GM18873 (cell line): Measurements from ENCODE around the gene JAKMIP1.
"Not testable (repeated sequence)": the region's sequence is repeated elsewhere in the genome, so short reads cannot be mapped to it uniquely, and the experiment has no call there.

Experiments used
- ATAC-seq: cut with Tn5 transposase; IDR thresholded peaks from one replicate; pipeline ENCODE4 v1.9.1; 2021; ENCODE audit warnings: mild to moderate bottlenecking, moderate library complexity, moderate number of reproducible peaks; ENCODE audit not compliant: unreplicated experiment, low FRiP score

Gene JAKMIP1

DNA sequence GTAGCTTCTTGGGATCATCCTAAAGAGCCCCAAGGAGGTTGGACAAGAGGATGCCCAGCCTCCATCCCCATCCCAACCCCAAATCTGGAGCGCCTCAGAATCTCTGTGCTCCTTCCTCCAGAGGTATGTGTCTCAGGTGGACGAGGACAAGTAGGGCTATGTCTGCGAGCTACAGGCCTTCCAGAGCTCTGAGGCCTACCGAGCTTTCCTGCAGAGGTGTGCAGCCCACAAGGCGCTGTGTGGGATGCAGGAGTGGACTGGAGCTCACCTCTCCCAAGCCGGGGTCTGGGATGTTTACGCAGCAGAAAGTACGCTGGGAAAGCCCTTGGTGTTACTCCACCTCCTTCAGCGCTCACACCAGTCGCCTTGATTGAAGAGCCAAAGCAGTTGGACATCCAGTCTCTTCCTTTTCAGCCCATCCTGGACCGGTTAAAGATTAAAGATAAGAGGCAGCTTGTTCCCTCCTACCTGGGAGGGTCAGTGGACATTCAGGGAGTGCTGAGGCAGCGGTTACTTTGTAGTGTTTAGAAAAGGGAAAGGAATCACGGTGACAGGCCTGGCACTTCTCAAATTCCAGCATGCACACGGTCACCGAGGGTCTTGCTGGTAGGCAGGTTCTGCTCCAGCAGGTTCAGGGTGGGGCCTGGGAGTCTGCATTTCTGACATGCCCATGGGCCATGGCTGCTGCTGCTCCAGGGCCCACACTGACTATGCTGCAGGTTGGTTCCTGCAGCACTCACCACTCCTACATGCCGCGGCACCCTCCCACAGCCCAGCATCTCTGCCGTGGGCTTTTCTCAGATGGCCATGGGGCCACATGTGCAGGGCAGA lies 29.5 kb upstream of the JAKMIP1 start:
- no peak for ATAC-seq

DNA sequence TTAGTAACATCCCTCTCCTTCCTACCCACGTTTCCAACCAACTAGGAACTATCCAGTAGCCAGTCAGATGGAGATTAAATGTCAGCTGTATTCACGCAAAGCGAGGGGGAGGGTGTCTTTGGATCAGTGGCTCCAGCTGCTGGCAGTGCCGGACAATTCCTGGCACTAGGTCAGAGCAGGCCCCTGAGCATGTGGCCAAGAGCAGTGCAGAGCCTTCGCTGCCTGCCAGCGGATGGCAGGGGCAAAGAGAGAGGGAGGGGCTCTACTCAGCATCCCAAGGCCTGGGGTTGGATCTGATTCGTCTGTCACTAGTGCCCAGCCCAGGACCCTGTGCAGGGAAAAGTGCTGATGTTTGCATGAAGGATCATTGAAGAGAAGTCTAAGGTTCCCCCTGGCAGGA lies 28.7 kb upstream of the JAKMIP1 start:
- ATAC-seq: no peak

DNA sequence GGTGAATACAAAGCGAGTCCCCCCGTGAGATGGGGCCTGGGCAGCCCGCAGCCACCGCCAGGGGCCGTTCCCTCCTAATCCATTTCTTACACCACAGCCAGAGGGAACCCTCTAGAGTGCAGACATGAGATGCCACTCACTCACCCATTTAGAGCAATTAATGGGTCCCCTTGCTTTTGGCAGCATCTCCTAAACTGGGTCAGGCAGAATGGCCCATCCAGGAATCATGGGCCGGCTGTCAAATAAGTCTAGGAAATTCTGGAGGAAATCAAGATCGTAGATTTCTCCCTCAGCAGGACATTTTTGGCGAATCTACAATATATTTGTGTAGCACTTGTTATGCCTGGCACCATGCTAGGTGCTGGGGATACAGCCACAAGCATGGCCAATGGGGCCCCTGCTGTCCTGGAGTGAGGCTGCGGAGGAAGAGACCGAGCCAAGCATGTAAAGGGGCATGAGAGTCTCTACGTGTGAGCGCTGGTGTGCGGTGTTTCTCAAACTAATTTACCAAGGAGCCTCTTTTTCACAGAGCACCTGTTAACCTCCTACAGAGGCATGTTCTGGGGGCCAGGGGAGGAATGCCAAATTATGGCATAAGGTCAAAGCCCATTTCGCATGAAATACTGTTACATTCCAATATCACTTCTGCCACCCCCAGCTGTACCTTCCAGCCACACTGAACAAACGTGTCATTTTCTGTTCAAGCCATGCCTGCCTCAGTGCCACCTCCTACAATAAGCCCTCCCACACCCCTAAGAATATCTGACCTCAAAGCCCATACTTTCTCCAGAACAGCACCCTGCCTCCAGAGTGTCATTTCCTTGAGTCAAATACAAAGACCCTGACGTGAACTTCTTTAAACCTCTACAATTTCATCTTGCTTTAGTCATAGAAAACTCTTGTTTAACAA lies 28.1 kb upstream of the JAKMIP1 start:
- ATAC-seq: no peak

DNA sequence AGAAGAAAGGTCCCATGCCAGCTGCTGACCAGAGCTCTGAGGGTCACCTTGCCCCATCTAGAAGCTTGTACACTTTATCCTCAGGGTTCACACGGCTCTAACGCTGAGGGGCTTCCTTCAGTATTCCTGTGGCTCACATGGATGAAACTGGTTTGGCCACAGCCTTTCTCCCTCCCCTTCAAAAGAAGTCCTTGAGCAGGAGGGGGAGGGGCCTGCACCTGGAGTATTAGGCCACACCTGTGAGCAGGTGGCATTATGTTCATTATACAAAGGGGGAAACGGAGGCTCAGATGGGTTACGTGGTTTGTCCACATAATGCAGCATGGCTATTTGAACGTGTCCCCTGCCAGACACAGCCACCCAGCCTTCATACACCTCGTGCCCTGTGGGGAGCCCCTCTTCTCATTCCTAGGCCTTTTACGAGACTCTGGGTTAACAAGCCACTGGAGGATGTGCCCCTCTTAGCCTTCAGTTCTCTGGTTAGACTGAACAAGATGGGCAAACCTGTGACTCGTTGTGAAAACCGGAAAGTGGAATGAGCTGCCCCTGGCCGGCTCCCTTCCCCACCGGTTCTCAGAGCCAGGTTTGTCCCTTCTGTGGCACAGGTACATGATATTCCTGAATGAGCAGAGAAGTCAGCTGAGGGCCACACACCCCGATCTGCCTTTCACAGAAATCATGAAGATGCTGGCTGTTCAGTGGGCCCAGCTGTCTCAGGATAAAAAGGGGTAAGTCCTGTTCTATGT lies 27.2 kb upstream of the JAKMIP1 start:
- no peak for ATAC-seq

DNA sequence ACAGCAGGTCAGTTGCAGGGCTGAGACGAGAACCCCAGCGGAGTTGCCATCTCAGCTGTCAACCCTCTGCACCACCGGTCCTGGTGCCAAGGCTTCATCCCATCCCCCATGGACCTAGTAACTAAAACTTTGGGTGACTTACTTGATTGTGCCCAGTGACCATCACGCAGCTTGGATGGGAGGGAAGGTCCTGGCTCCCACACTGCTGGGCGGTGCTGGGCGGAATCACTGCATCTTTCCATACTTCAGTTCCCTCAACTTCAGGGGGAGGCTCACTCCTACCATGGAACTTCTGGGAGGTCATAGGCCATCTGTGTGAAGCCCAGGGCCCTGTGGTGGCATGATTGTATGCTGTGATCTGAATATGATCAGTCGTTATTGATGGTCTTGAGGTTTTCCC lies 26.2 kb upstream of the JAKMIP1 start:
- ATAC-seq: no peak

DNA sequence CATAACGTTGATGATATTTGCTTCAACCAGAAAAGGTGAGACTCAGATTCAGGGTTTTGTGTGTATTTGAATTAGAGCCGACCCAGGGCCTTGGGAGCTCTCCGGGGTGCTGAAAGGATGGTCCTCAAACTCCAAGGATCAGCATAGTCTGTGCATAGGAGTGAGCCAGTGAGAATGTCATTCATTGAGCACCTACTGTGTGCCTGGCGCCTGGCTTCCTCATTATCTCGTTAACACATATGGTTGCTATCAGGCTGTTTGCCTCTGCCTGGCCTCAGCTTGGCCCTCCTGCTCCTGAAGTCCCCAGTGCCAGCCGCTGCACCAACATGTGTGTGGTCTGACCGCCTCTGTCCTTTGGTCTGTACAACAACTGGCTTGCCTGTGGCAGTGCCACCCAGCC lies 25.1 kb upstream of the JAKMIP1 start:
- ATAC-seq: no peak

DNA sequence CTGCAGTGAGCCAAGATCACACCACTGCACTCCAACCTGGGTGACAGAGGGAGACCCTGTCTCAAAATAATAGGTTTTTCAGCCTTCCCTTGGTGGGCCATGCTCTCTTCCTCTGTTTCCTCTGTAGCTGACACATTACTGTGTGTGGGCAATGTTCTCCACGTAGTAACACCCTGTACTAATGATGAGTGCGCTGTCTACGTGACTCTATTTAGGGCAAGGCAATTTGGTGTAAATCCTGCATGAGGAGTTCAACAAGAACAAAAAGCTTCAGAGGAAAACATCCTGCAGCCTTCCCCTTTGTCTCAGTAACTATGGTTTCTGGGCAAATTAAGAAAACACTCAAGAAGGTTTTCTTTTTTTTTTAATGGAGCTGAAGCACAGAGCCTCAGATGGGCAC lies 24.4 kb upstream of the JAKMIP1 start:
- no peak for ATAC-seq

DNA sequence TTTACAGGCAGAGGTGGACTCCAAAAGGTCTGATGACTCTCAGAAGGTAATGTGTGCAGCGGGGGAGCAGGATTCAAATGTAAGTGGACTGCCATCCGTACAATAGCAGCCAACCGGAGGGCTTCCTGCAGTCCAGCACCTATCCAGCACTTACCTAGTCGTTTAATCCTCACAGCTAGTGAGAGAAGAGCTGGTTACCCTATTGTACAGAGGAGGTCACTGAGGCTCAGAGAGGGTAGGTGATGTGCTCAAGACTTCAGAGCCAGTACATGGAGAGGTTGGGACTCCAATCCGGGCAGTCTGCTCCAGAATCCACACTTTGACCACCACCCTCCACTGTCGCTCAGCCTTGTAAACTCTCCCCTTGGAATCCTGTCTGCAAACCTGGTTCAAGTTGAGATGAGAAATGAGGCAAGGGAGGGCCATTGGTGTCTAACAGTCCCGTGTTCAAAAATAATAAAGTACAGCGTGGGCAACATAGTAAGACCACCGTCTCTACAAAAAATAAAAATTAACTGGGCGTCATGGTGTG lies 22.5 kb upstream of the JAKMIP1 start:
- no peak for ATAC-seq

DNA sequence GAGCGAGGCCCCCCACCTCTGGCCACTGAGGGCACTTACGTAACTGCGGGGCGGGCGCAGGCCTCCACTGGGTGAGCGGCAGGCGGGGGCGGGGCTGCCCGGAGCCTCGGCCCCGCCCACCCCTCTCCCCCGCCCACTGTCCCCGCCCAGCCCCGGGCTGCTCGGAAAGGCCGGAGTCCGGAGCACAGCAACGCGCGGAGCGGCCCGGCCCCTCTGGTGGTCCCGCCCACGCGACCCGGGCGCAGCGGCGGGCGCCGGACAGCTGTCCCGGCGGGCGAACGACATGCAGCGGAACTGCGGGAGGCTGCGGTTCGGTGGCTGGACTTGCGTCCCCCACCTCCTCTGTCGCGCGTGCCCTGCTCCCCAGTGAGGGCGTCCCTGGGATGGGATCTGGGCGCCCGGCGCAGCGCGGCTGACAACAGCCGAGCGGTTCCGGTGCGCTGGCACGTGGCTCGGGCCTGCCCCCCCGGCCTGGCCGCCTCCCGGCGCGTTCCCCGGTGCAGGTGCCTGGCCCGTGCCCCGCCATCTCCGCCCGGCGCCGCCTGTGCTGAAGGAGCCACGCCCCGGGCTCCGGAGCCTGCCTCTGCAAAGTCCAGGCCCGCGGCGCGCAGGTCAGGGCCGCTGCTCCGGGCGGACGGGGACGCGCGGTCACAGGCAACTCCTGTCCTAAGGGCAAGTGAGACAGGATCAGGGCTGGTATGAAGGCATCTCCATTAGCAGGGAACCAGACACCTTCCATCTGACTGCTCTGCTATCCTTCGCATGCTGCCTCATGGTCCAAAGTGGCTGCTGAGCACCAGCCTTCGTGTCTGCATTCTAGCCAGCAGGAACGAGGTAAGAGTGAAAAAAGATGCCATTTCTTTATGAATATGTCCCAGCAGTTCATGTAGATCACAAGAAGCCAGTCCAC lies 21.8 kb upstream of the JAKMIP1 start:
- no peak for ATAC-seq

DNA sequence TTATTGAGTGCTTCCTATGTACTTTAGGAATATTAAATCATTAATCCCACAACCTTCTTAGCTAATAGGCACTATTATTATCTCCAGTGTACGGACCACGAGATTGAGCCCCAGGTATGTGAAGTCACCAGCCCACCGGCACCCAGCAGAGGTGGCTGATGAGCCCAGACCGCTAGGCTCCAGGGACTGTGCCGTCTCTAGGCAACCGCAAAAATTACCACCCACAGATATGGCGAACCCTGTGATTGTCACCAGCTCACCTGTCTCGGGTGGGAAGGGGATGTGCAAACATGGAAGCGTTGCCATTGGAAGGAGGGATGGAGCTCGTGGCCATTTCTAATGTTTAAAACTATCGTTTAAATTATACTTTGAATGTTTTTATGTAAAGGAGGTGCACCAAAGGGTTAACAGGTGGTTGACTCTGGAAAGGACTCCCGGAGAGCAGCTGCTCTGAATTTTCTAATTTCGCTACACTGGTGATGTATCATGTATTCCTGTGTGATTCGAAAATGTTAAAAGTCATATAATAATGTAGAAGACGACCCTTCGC lies 21.0 kb upstream of the JAKMIP1 start:
- no peak for ATAC-seq

DNA sequence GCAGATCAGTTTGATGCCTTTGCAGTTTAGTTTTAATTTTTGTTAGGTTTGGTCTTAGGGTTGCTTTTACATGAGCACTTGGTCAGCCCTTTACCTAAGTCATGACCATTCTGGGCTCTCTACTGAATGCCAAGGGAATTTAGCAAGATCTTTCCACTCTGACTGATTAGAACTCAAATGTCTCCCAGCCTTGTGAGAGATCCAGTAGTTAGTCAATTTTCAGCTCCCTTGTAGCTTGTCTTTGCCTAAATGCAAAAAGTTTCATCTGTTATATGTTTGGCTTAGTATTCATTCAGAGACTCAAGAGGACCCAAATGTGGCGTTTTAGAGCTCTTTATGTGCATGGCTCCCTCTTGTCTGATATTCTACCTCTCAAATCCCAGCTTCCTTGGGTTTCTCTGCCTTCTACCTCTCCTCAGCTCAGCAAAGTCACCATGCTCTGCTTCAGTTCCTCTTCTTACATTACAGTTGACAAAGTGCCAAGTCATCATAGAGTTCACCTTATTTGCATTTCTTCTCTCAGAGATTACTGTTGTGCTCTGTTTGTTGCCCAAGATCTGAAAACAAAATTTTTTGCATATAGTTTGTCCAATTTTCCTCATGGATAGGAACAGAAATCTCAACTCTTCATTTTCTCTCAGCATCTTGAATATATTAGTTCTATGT lies 17.5 kb upstream of the JAKMIP1 start:
- no peak for ATAC-seq

DNA sequence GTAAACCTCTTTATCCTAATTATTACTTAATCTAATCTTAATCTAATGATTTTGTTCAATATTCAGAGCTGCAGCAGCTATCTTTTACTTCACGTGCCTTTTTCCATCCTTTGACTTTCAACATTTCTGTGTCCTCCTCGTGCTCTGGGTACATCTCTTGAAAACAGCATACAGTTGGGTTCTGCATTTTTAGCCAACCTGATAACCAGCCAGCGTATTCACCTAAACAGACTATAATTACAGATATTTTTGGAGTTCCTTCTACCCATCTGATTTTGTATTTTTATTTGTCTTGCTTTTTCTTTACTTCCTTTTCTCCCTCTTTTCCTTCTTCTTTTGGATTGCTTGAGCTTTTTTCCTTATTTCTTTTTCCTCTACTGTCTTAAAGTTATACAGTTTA lies 16.2 kb upstream of the JAKMIP1 start:
- no peak for ATAC-seq

DNA sequence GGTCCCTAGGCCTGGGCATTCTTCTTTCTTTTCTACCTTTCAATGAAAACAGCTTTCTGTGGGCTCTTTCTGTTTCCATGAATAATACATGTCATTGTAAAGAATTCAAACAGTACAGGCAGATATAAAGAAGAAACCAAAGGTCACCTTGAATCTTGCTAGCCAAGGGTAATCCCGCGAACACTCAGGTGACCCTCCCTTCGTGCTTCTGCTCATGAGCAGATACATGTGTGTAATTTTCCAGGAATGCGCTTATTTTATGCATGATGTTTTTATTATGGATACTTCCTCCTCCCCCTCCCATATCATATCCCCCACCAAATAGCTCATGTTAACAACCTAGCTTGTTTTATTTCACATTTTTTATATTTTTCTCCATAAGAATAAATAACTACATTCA lies 9.6 kb upstream of the JAKMIP1 start:
- no peak for ATAC-seq

DNA sequence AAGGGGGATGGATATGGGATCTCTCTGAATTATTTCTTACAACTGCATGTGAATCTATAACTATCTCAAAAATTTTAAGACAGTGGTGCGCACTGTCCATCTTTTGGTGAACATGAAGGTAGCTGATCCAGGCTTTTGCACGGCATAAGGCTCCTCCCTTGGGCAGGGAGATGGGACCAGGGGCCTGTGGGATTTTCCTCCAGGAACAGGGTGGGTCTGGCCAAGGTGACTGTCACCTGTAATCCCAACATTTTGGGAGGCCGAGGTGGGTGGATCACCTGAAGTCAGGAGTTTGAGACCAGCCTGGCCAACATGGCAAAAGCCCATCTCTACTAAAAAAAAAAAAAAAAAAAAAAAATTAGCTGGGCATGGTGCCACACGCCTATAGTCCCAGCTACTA lies 8.9 kb upstream of the JAKMIP1 start:
- ATAC-seq: not testable (repeated sequence)

DNA sequence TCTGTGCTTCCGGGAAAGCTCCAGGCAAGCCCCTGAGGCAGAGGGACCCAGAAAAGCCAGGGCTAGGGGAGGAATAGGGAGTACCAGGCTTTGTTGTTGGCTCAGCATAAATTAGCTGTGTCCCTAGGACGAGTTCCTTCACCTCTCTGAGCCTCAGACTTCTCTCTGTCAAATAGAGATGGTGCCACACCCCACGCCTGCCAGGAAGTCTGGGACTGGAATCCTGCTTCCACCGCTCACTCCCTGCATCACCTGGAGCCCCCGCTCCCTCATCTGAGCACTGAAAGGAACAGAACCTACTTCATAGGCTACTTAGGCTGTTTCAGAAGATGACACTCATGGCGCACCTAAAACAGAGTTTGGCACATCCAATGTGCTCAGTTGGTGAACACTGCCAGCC lies 8.1 kb upstream of the JAKMIP1 start:
- no peak for ATAC-seq

DNA sequence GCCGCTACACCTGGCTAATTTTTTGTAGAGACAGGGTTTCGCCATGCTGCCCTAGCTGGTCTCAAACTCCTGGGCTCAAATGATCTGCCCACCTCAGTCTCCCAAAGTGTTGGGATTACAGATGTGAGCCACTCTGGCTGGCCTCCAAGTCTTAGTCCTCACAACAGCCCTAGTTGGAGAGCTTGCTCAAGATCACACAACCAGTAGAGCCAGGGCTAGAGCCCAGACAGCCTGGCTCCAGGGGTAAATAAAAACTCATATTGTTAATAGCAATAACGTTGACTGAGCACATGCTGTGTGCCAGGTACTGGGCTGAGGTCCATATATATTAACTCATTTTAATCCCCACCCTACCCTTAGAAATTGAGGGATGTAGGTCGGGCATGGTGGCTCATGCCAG lies 7.3 kb upstream of the JAKMIP1 start:
- no peak for ATAC-seq

DNA sequence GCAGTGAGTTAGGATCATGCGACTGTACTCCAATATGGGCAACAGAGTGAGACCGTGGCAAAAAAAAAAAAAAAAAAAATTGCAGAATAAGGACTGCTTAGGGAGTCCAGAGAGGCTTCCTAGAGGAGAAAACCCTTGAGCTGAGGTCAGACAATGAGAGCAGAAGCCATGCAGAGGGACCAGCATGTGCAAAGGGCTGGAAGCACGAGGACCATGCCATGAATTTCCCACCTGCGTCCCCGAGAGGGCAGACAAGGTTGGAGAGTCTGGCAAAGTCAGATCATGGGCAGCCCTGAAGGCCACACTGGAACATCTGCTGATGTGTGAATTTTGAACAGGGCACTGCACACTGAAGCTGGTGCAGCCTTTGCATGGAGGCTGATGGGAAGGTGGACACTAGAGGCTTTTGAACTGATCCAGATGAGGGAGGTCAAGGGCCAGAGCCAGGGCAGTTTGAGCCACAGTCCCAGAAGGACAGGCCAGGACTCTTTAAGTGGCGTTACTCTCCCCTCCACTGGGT lies 6.5 kb upstream of the JAKMIP1 start:
- no peak for ATAC-seq

DNA sequence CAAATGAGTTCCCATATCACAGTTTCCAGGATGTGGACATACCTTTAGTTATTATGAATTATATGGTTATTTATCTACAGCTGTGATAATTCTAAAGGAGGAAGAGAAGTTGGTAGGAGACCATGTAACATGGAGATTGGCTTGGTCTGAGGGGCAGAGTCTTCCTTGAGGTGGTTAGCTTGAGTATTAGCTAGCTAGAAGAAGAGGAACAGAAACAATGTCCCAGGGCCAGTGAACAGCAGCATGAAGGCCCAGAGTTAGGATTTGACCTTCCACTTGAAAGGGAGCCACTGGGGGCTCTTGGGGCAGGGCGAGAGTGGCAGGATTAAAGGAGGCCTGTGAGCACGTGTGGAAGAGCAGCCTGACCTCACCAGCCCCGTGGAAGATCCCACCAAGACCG lies 5.6 kb upstream of the JAKMIP1 start:
- no peak for ATAC-seq

DNA sequence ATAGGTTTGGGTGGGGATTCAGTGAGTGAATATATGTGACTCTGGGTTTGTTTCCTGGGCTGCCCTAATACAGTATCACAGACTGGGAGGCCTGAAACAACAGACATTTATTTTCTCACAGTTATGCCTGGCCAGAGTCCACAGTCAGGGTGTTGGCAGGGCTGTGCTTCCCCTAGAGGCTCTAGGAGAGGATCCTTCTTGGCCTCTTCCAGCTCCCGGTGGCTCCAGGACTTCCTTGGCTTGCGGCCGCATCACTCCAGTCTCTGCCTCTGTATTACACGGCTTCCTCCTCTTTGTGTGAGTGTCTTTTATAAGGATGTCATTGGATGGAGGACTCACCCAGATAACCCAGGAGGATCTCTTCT lies 5.2 kb upstream of the JAKMIP1 start:
- ATAC-seq: no peak
